Uterus (tissue), 4 donors: Measurements from ENCODE around the gene KDM2B. TPM values are rescaled to one million over a fixed set of nuclear protein-coding genes. Genes with fewer than 3 reads are reported as not detected.

Experiments
- DNase-seq, 2 donors: peaks; one replicate each; pipeline ENCODE4 v3.0.0-alpha.2; 2019 to 2020
- H3K27ac ChIP-seq, 2 donors: fragments of 200-600 bp; sonication (generic); 1 replicate in 1 of 2; 2 replicates in 1 of 2; pipeline ENCODE4 v1.5.1; 2016 to 2018
- H3K27me3 ChIP-seq, 2 donors: fragments of 200-600 bp; sonication (generic); one replicate each; pipeline ENCODE4 v1.5.1; 2018 to 2019; ENCODE audit warnings: control low read depth in 1 of 2
- H3K36me3 ChIP-seq, 2 donors: fragments of 200-600 bp; sonication (generic); one replicate each; pipeline ENCODE4 v1.5.1; 2019; ENCODE audit warnings: control low read depth in 1 of 2
- H3K4me1 ChIP-seq, 2 donors: fragments of 200-600 bp; sonication (generic); one replicate each; pipeline ENCODE4 v1.5.1; 2018 to 2019; ENCODE audit warnings: control low read depth in 1 of 2
- H3K4me3 ChIP-seq, 2 donors: fragments of 200-600 bp; sonication (generic); 1 replicate in 1 of 2; 2 replicates in 1 of 2; pipeline ENCODE4 v1.5.1; 2018 to 2019; ENCODE audit warnings: mild to moderate bottlenecking in 1 of 2
- H3K9me3 ChIP-seq, 2 donors: fragments of 200-600 bp; sonication (generic); one replicate each; pipeline ENCODE4 v1.5.1; 2019; ENCODE audit warnings: control low read depth in 1 of 2
- POLR2A ChIP-seq, 2 donors: fragments of 450-650 bp; IDR thresholded peaks; one replicate each; pipeline ENCODE4 v1.6.1; 2016; ENCODE audit warnings: antibody characterized with exemption in 2 of 2, mild to moderate bottlenecking in 1 of 2, moderate library complexity in 1 of 2
- intact Hi-C: fragments of 100-400 bp; cut with DNase I; formaldehyde crosslinking; loops from one replicate; pipeline ENCODE4 v1.15.1; 2023; ENCODE audit warnings: low total_unique reads
- total RNA-seq, 4 donors: library from RNA; depleted of rRNA in 3 of 4; stranded (reverse); fragments of >200 nt in 3 of 4; gene quantifications; one replicate each; pipeline versions ENCODE4 v1.1.0 to v1.2.4, GENCODE V29; 2014 to 2023
- TF ChIP-seq, protein P1 (sequence below), 4 experiments: fragments of 200-600 bp in 2 of 4; fragments of 450-650 bp in 2 of 4; sonication (generic) in 2 of 4; IDR thresholded peaks; one replicate each; pipeline ENCODE4 v1.5.1; 2016 to 2019; ENCODE audit warnings: antibody characterized with exemption in 4 of 4, mild to moderate bottlenecking in 2 of 4, moderate library complexity in 1 of 4
- donor health status: DM: yes; HTN: yes; CAD: no.

Gene KDM2B
- total RNA-seq, 4 donors from 2014 or later: 6.1 to 78.0 (median 19.8) TPM

DNA sequence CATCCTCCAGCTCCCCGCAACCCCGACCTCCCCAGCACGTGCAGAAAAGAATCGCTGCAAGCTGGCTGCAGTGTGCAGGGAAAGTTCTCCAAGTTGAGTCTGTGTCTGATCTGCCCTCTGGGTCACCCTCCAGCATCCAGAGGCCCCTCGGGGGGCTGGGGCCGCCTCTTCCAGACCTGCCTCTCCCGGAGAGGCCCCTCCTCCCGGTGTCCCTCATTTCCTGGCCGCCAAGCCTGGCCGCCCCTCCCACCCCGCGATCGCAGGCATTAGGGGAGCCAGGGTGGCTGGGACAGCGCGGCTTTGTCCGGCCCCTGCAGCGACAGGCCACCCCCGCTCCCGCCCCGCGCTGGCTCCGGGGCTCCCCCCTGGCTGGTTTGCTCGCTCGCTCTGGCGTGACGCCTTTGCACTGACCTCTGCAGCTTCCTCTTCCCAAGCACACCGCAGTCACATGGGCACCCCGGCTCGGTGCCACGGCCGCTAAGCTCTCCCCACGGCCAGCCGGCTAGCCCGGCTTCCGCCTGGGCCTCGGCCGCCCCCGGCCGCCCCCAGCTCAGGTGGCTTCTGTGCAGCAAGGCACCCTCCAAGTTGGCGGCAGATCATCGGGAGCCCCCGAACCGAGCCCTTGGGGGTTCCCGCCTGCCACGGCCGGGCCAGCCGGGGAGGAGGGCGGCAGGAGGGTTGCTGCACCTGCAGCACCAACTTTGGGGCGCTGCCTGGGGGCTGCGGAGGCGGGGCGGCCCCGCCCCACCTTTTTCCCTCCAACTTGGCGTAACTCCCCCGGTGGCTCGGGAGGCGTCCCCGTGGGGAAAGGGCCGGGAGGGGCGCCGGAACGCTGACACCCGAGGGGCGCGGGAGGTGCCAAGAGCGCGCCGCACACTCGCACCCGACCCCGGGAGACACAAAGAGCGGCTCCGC lies 43.7 kb downstream of the KDM2B start:
- no peaks in the 10 kb centered on the region for H3K36me3 ChIP-seq
- intact Hi-C loops: no loop called here
- TF ChIP-seq, protein P1, sequence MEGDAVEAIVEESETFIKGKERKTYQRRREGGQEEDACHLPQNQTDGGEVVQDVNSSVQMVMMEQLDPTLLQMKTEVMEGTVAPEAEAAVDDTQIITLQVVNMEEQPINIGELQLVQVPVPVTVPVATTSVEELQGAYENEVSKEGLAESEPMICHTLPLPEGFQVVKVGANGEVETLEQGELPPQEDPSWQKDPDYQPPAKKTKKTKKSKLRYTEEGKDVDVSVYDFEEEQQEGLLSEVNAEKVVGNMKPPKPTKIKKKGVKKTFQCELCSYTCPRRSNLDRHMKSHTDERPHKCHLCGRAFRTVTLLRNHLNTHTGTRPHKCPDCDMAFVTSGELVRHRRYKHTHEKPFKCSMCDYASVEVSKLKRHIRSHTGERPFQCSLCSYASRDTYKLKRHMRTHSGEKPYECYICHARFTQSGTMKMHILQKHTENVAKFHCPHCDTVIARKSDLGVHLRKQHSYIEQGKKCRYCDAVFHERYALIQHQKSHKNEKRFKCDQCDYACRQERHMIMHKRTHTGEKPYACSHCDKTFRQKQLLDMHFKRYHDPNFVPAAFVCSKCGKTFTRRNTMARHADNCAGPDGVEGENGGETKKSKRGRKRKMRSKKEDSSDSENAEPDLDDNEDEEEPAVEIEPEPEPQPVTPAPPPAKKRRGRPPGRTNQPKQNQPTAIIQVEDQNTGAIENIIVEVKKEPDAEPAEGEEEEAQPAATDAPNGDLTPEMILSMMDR (IDR thresholded peaks at IDR 0.05): no peak
- TF ChIP-seq POLR2A (IDR thresholded peaks at IDR 0.05): peak; percentile 16 to 58
- no peaks in the 10 kb centered on the region for H3K27me3 ChIP-seq
- peak overlapping the region; percentile 90 to 91 for H3K27ac ChIP-seq
- no peaks in the 10 kb centered on the region for H3K9me3 ChIP-seq
- DNase-seq: peak; percentile 78 to 79
- H3K4me1 ChIP-seq: peaks cover 3 to 8% of the 10 kb centered on the region in 2 donors
- H3K4me3 ChIP-seq: peak overlapping the region; percentile 59 to 77

DNA sequence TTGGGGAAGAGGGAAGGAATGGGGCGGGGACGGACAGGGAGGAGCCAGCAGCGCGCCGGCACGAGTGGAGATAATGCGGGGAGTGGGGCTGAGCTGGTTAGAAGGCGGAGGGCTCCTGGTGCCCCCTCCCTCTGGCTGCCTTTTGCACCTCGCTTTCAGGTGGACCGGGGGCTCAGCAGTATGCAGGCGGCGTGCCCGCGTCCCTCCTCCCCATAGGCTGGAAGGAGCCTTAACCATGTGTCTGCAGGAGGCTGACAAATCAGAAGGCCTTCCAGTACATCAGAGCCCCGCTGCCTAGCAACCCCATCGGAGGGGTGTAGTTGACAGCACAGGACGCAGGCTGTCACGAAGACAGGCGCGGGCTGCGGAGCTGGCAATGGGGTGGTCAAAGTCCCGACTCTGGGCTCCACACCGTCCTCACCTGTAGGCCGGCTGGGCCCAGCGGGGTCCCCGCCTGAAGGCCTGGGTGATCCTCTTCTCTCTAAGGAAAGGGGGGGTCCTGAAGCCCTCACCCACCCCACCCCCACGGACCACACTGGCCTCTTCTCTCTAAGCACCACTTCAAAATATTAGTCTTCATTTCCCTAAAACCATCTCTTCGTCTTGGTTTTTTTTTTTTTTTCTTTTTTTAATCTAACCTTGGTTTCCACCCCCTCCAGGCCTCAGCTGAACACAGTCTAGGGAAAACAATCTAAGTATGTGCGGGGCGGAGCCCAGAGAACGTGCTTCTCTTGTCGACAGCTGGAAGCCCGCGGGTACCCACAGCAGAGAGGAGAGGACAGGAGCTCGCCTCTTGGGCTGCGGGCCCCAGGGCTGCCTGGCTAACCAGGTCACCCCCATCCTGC lies 44.5 kb downstream of the KDM2B start:
- intact Hi-C loops: no loop called here
- Histone ChIP-seq H3K9me3 (no peaks in the 10 kb centered on the region), H3K27ac (peak overlapping the region; percentile 90 to 91), H3K4me1 (peaks cover 3 to 8% of the 10 kb centered on the region in 2 donors), H3K4me3 (peak overlapping the region; percentile 59 to 77), H3K27me3 (no peaks in the 10 kb centered on the region), H3K36me3 (no peaks in the 10 kb centered on the region)
- peak; percentile 83 to 88 for DNase-seq
- TF ChIP-seq, protein P1 (IDR thresholded peaks at IDR 0.05): no peak
- TF ChIP-seq POLR2A (IDR thresholded peaks at IDR 0.05): no peak

DNA sequence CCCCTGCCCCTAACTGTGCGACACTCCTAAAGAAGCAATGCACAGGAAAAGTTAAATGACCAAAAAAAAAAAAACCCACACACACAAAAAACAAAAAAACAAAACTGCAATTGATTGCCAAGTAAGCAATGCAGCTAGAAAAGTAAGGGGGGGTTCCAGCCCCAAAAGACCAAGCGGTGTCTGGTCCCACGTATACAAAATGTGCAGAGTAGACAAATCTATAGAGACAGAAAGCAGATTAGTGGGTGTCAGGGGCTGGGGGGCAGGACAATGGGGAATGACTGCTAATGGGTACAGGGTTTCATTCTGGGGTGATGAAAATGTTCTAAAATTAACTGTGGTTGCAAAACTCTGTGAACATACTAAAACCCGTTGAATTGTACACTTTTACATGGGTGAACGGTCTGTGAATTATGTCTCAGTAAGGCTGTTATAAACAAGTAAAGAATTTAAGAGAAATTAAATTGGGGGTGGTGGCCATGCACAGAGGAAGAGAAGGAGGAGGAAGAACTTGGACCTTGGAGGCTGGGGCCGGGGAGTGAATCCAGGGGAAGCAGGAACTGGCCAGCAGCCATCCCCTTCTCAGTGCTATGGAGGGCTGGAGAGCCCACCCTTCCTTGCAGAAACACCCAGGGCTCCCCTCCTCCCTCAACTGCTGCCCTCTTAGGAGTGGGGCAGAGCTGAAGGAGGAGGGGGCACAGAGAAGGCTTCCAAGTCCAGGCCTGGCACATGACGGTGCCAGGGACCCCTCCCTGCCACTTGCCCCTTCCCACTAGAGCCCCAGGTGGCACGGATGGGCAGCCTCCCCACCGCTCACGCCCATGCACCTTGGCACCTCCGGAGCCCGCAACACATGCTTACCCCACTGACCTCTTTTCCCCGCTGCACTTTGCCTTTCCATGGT lies 45.4 kb downstream of the KDM2B start:
- Histone ChIP-seq H3K36me3 (no peaks in the 10 kb centered on the region), H3K27ac (peak overlapping the region; percentile 90 to 91), H3K4me1 (peaks cover 3 to 8% of the 10 kb centered on the region in 2 donors), H3K27me3 (no peaks in the 10 kb centered on the region), H3K4me3 (peak overlapping the region; percentile 59 to 77), H3K9me3 (no peaks in the 10 kb centered on the region)
- TF ChIP-seq, protein P1 (IDR thresholded peaks at IDR 0.05): no peak
- no peak for TF ChIP-seq POLR2A (IDR thresholded peaks at IDR 0.05)
- DNase-seq: no peak
- intact Hi-C loops: no loop called here

DNA sequence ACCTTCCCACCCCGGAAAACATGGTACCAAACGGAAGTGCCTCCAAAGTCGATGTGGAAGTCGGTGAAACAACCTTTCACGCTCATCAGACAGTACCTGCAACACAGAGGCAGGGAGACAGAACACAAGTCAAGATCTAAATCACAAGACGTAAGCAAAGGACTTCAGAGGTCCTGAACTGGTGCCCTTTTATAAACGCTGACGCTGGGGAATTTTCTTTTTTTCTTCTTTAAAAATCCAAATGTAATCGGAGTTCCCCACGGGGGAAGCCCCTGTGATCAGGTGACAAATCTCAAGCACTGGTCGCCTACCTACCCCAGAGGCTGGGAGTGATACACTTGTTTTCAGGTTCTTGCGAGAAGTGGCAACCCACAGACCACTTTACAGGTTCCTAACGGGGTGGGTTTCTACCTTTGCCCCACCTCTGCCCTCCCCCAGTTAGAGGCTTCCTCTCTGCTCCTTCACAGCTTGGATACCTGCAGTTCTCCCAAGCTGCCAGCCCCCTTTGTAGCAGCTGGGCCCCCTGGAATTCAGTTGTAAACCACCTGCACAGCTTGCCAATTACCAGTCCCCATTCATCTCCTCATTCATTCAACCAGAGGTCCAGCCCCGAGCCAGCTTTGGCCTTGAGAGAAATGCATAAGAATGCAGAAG lies 46.2 kb downstream of the KDM2B start:
- Histone ChIP-seq H3K27ac (peak overlapping the region; percentile 90 to 91), H3K4me1 (peaks cover 3 to 8% of the 10 kb centered on the region in 2 donors), H3K36me3 (no peaks in the 10 kb centered on the region), H3K4me3 (no peak overlapping the region), H3K9me3 (no peaks in the 10 kb centered on the region), H3K27me3 (no peaks in the 10 kb centered on the region)
- no peak for DNase-seq
- TF ChIP-seq, protein P1 (IDR thresholded peaks at IDR 0.05): no peak
- no peak for TF ChIP-seq POLR2A (IDR thresholded peaks at IDR 0.05)
- intact Hi-C loops: no loop called here
